HEK293T (cell line): Measurements from ENCODE around the gene TSPAN6.

Experiments
- BHLHE40 ChIP-seq: fragments of 450-650 bp; IDR thresholded peaks from 2 replicates; pipeline ENCODE4 v1.6.1; 2016; ENCODE audit warnings: mild to moderate bottlenecking, moderate library complexity, borderline replicate concordance
- ELF4 ChIP-seq: fragments of 450-650 bp; IDR thresholded peaks from 2 replicates; pipeline ENCODE4 v1.6.1; 2017; ENCODE audit warnings: antibody characterized with exemption
- PKNOX1 ChIP-seq: fragments of 450-650 bp; IDR thresholded peaks from 2 replicates; pipeline ENCODE4 v1.6.1; 2016

DNA sequence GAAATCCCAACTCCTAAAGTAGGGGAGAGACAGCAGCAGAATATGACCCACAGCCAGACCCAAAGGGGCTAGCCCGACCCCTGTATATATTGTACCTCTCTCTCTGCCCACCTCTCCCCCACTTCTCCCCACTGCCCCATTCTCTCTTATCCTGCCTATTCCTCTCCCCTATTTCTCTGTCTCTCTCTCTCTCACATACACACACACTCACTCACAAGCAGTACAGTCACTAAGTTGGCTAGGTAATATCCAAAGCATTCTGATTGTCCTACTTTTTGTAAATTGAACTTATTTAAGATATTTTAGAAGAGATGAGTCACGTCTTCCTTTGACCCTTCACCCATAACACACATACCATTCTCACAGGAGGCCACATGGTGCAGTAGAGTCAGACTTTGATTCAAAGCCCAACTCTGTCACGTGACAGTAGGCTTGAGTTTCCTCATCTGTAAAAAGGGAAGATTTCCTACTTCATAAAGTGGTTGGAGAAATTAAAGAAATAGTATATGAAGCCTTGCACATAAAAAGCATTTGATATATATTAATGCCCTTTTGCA is 36.9 kb upstream of the TSPAN6 start:
- TF ChIP-seq PKNOX1 (no peak), BHLHE40 (no peak), ELF4 (no peak)
